Hematopoietic multipotent progenitor cell treated with erythropoietin and hydrocortisone succinate and interleukin-3 and kit ligand, for 6 days (in vitro differentiated cells): Measurements from ENCODE around the gene INPP5D.
"Not testable (repeated sequence)": the region's sequence is repeated elsewhere in the genome, so short reads cannot be mapped to it uniquely, and the experiment has no call there.

Experiments used
- DNase-seq: peaks from one replicate; pipeline ENCODE4 v3.0.0-alpha.2; 2015

Gene INPP5D

GRCh38 chr2:233184669-233185068 is 124.5 kb downstream of the INPP5D start:
- DNase-seq, result no peak

GRCh38 chr2:233185330-233185729 is 125.2 kb downstream of the INPP5D start:
- no peak for DNase-seq

GRCh38 chr2:233185963-233186362 is 125.8 kb downstream of the INPP5D start:
- DNase-seq, result no peak

GRCh38 chr2:233186851-233187250 is 126.7 kb downstream of the INPP5D start:
- DNase-seq, result no peak

GRCh38 chr2:233189025-233189424 is 128.9 kb downstream of the INPP5D start:
- no peak for DNase-seq

- not testable (repeated sequence) for DNase-seq
These were observed 130.9 kb downstream of the INPP5D start for GRCh38 chr2:233191016-233191415.

- DNase-seq, result no peak
These were observed 133.6 kb downstream of the INPP5D start for GRCh38 chr2:233193738-233194137.

- no peak for DNase-seq
These were observed 134.9 kb downstream of the INPP5D start for GRCh38 chr2:233195027-233195426.

- no peak for DNase-seq
These were observed 136.9 kb downstream of the INPP5D start for GRCh38 chr2:233197022-233197421.

GRCh38 chr2:233198026-233198425 is 137.9 kb downstream of the INPP5D start:
- no peak for DNase-seq

GRCh38 chr2:233199870-233200269 is 139.7 kb downstream of the INPP5D start:
- DNase-seq, result no peak

- not testable (repeated sequence) for DNase-seq
These were observed 140.6 kb downstream of the INPP5D start for GRCh38 chr2:233200790-233201189.

GRCh38 chr2:233201258-233202013 is 141.3 kb downstream of the INPP5D start:
- no peak for DNase-seq

GRCh38 chr2:233202531-233202944 is 142.4 kb downstream of the INPP5D start:
- no peak for DNase-seq

- DNase-seq, result no peak
These were observed 142.9 kb downstream of the INPP5D start for GRCh38 chr2:233203060-233203459.

- DNase-seq, result no peak
These were observed 144.3 kb downstream of the INPP5D start for GRCh38 chr2:233204286-233204936.

GRCh38 chr2:233208382-233209116 is 148.4 kb downstream of the INPP5D start:
- DNase-seq, result no peak

- DNase-seq, result no peak
These were observed 149.0 kb downstream of the INPP5D start for GRCh38 chr2:233209117-233209532.

- DNase-seq, result no peak
These were observed 149.5 kb downstream of the INPP5D start for GRCh38 chr2:233209533-233210171.

- DNase-seq, result no peak
These were observed 150.1 kb downstream of the INPP5D start for GRCh38 chr2:233210281-233210680.

- no peak for DNase-seq
These were observed 150.9 kb downstream of the INPP5D start for GRCh38 chr2:233210843-233211547.

GRCh38 chr2:233211548-233211895 is 151.4 kb downstream of the INPP5D start:
- no peak for DNase-seq

- no peak for DNase-seq
These were observed 152.9 kb downstream of the INPP5D start for GRCh38 chr2:233213011-233213410.
